Measurements from ENCODE around the gene SBF2.

The SBF2 gene

DNA sequence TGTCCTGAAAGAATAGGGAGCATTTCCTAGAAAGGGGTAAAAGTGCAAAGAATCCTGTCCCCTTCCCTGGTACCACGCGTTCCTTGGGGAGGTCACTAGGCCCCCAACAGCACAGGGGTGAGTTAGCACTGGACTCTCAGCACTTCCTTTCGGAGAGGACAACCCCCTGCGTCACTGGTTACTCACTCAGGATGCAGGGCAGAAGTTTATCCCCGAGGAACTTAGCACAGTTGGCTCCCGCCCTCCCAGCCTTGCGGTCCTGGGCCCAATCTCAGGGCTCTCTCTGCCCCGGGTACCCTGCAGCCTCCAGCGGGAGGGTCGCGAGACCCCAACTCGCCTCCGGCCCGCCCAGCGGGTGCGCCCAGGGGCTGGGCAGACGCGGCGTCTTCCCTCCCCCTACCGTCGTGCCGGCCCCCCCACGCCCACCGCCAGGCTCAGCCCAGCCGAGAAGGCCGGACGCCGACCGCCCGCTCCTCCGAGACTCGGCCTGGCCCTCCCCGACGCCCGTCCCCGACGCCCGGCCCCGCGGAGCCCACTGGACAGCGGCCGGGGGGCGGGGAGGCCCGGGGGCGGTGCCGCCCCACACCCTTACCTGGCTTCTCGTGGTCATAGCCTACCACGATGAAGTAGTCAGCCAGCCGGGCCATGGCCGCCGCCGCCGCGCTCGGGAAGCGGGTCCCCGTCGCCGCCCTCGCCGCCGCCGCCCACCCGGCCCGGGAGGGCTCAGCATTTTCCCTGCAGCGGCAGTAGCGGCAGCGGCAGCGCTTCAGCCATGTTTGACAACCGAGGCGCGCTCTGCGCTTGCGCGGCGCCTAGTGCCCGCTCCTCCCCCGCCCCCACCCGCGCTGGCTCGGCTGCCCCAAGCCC, at the start of gene SBF2:
Gene SBF2, minus strand, starts transcription at position 797 of the 867 bp plus-strand sequence. Its CDS starts 150 bp downstream, at position 647.
- peak; percentile 83 for DNase-seq

DNA sequence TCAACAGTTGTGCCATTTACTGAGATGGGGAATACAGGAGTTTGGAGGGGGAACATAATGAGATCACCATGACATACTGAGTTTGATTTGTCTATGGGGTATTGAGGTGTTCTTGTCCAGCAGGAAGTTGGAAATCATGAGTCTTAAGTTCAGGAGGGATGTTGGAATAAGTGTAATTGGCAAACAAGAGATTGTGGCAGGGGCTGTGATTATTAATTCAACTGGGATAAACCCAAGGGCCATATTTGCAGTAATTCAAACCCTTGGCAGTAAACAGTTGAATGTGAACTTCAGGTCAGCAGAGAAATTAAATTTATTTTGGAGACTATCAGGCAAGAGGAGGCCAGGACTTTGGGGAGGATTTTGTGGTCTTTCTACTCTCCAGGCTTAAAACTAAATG, 44.3 kb upstream of the SBF2 start:
- DNase-seq: no peak

- DNase-seq: no peak
These were observed 39.5 kb upstream of the SBF2 start for GRCh38 chr11:10333490-10333889.

GRCh38 chr11:10331548-10332289, 37.7 kb upstream of the SBF2 start:
- DNase-seq: no peak

GRCh38 chr11:10329935-10330334, 35.9 kb upstream of the SBF2 start:
- no peak for DNase-seq

- DNase-seq: no peak
These were observed 35.3 kb upstream of the SBF2 start for GRCh38 chr11:10329356-10329755.

DNA sequence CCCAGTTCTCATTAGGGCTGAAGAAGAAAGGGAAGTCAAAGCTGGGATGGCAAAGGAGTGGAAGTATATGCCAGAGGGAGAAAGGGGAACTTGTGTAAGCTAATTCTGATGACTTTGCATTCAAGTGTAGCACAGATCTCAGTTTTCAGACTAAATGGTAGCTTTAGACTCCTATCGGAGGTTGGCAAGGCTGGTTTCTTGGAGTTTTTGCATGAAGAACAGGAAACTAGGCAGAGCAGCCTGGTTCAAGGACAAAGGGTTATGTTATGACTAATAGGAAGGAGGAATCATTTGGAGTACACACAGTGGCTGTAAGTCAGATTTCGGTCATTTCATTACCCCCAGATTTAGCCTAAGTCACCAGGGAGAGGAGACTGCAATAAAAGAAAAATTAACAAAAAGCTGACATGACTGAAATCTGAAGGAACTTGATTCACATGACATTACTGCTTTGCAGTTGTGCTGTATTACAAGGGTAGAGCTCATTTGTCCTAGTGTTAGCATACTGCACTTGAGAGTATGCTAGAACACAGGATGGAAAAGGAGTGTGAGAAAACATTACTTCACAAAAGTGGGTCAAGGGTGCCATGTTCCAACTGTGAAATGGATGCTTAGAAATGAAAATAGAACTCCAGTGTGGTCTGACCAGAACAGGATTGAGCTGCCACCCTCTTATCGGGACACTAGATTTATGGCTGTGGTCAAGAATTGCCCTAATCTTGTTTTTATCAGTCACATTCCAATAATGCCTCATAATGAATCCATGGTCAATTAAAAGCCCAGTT, 34.5 kb upstream of the SBF2 start:
- DNase-seq: no peak

DNA sequence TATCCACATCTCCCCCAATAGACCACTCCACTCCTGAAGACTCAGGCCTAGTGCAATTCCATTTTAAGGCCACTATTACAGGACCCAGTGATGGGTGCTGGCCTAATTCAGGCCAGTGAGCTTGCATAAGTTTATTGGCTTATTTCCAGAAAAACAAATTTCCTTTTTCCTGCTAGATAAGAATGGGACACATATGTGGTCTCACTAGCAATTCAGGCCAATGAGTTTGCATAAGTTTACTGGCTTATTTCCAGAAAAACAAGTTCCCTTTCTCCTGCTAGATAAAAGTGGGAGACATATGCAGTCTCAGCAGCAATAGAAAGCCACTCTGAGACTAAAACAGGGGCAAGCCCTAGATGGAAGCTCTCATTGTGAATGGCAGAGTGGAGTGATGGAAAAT, 33.2 kb upstream of the SBF2 start:
- DNase-seq: no peak

DNA sequence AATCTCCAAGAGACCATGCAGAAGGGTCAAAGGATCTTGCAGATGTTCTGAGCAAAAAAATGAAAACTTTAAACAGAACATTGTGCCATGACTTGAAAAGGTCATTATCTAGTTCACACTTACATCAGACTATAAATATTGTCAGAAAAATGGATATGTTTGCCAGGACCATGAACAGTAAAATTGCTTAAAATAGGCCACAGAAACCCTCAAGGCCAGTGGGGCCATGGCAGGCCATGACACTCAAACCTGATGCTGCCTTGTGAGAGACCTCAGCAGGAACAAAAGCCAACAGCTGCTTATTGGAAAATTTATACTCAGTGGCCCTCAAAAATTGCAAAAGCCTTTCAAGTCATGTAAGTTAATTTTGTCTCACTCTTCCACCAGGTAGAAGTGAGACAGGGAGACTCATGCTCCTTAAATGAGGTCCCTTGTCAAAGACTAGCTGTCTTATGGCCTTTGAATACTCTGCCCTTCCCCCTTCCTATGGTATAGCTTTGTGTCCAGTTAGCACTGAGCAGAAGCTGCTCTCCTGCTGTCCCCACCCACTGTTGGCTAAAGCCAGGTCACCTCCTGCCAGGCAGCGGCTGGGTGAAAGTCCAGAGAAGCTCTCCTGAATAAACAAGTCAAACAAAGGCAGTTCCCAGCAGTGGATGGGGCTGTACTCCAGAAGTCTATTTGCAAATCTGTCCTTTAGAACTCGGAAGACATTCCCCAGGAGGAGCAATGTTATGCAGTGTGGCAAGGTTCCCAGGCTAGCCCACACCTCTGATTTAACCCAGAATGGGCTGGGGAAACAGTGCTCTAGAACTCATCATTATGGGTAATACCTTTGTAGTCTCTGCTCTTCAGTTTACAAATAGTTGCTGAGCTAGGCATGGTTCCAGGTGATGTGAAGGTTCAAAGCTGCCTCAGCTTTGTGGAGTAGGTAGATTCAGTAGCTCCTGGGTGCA, 32.3 kb upstream of the SBF2 start:
- no peak for DNase-seq

- DNase-seq: no peak
These were observed 31.4 kb upstream of the SBF2 start for GRCh38 chr11:10325277-10326011.

DNA sequence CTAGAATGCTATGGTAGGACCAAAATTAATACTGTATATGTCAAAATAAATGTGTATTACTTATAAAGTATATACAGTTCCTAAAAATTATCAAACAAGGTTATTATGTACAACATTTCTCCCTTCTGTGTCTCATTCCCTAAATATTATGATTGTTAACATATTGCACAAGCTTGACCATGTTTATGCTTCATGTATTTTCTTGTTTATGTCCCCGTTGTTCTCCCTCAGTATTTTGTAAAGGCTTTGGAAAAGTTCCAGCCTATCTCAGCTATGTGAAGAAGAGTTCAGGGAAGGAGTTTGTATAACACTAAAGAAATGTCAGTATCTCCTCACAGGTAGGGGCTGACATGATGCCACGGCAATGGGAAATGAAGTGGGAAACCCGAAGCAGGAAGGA, 30.5 kb upstream of the SBF2 start:
- DNase-seq: no peak

- DNase-seq: no peak
These were observed 29.8 kb upstream of the SBF2 start for GRCh38 chr11:10323793-10324170.

- peak; percentile 52 for DNase-seq
These were observed 29.1 kb upstream of the SBF2 start for GRCh38 chr11:10322830-10323792.

DNA sequence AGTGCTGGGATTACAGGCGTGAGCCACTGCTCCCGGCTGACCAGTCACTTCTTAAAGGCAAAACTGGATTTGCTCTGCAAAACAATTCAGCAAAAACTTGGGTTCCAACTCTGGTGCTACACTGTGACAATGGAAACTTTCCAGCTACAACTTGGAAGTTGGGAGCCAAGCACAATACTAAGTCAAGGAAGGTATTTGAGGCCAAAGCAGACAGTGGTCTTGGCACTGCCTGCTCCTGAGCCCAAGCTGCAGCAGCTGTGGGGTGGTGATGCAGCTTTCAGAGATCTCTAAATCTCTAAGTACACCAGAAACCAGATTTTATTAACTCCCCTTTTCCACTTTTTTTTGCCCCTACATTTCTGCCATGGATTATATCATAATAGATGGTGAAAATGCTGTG, 28.4 kb upstream of the SBF2 start:
- no peak for DNase-seq

GRCh38 chr11:10320736-10321465, 26.9 kb upstream of the SBF2 start:
- DNase-seq: no peak

GRCh38 chr11:10319702-10320558, 25.9 kb upstream of the SBF2 start:
- no peak for DNase-seq

GRCh38 chr11:10318527-10318802, 24.4 kb upstream of the SBF2 start:
- no peak for DNase-seq

GRCh38 chr11:10317776-10318526, 23.9 kb upstream of the SBF2 start:
- DNase-seq: no peak

Data from CD4-positive, alpha-beta T cell treated with Interleukin-21 for 1 hour (primary cell).